Measurements from ENCODE around the gene CEP68. TPM values are rescaled to one million over a fixed set of nuclear protein-coding genes. Genes with fewer than 3 reads are reported as not detected.

Gene CEP68
- total RNA-seq, 4 donors from 2014 or later: 19.8 to 34.1 (median 27.5) TPM

DNA sequence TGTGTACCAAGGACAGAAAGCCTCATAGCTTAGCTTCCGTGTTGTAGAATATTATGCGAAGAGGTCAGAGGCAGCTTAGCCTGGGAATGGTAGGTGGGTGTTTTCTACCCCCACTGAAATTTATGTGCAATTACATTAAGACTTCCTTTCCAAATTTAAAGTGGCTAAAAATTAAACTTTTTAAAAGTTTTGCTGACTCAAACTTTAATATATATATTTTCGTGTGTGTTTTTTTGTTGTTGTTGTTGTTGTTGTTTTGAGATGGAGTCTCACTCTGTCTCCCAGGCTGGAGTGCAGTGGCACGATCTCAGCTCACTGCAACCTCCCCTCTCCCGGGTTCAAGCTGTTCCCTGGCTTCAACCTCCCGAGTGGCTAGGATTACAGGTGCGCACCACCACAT is 77.9 kb downstream of the CEP68 start:
- no peak for DNase-seq
- TF ChIP-seq CTCF (IDR thresholded peaks at IDR 0.05): no peak
- TF ChIP-seq POLR2A (IDR thresholded peaks at IDR 0.05): no peak
- peaks cover 0 to 11% of the 10 kb centered on the region in 2 donors for H3K4me1 ChIP-seq
- intact Hi-C loops (cut with DNase I): no loop called here
- H3K36me3 ChIP-seq: no peaks in the 10 kb centered on the region
- no peak overlapping the region for H3K27ac ChIP-seq
- no peak overlapping the region for H3K4me3 ChIP-seq (replicated peaks in 1 of 3)
- H3K9me3 ChIP-seq: no peaks in the 10 kb centered on the region
- H3K27me3 ChIP-seq: no peaks in the 10 kb centered on the region
- WGBS, 2 donors: 93 to 94% methylated on average over 7 of the region's 7 CpGs

DNA sequence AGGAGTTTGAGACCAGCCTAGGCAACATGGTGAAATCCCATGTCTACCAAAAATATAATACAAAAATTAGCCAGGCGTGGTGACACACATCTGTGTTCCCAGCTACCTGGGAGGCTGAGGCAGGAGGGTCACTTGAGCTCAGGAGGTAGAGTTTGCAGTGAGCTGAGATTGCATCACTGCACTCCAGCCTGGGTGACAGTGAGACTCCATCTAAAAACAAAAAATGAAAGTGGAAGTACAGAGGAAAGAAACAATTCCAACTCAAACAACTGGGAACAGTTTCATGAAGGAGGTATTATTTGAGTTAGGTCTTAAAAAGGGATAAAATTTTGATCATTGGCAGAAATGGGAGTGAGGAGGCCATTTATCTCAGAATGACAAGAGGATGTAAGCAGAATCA is 80.0 kb downstream of the CEP68 start:
- intact Hi-C loops (cut with DNase I): loop anchor here (5.0 kb wide), 1 partner anchor 74 kb away; no protein-coding TSS in a partner anchor
- Histone ChIP-seq H3K36me3 (no peaks in the 10 kb centered on the region), H3K9me3 (no peaks in the 10 kb centered on the region), H3K4me1 (peaks cover 0 to 11% of the 10 kb centered on the region in 2 donors), H3K27me3 (no peaks in the 10 kb centered on the region), H3K27ac (no peak overlapping the region), H3K4me3 (replicated peaks in 1 of 3) (no peak overlapping the region)
- 89 to 91% methylated on average over 1 of the region's 1 CpG for WGBS, 2 donors
- no peak for DNase-seq
- no peak for TF ChIP-seq CTCF (IDR thresholded peaks at IDR 0.05)
- no peak for TF ChIP-seq POLR2A (IDR thresholded peaks at IDR 0.05)

Other genes with a start within 250 kb of the CEP68 start
- 1 to 10 TPM; 4.6 to 6.9 (median 5.4) TPM for gene SLC1A4, start 67.0 kb upstream of the CEP68 start, total RNA-seq
- gene RAB1A, start 73.7 kb downstream of the CEP68 start, total RNA-seq: 100 to 1,000 TPM in 2 of 4 donors, 10 to 100 TPM in 2; 87.1 to 114 (median 98.8) TPM
- 10 to 100 TPM; 65.2 to 88.6 (median 74.7) TPM for gene ACTR2, start 171.4 kb downstream of the CEP68 start, total RNA-seq